C1 segment of cervical spinal cord (tissue), 14 donors: ENCODE results near the gene IGSF22.
"Not testable (repeated sequence)": the region's sequence is repeated elsewhere in the genome, so short reads cannot be mapped to it uniquely, and the experiment has no call there.

Experiments used
- DNase-seq, 14 donors: peaks; one replicate each; lab custom pipeline; 2025; lab: John Stamatoyannopoulos, UW

Gene IGSF22

GRCh38 chr11:18691467-18692140 is 34.4 kb downstream of the IGSF22 start:
- DNase-seq, result not testable (repeated sequence)

- no peak for DNase-seq
Measured at GRCh38 chr11:18684267-18684666, 41.7 kb downstream of the IGSF22 start.

GRCh38 chr11:18682466-18682865 is 43.5 kb downstream of the IGSF22 start:
- no peak for DNase-seq

GRCh38 chr11:18681949-18682348 is 44.0 kb downstream of the IGSF22 start:
- not testable (repeated sequence) for DNase-seq

- DNase-seq, result no peak
Measured at GRCh38 chr11:18677560-18677959, 48.4 kb downstream of the IGSF22 start.

GRCh38 chr11:18676803-18677202 is 49.2 kb downstream of the IGSF22 start:
- no peak for DNase-seq

- not testable (repeated sequence) for DNase-seq
Measured at GRCh38 chr11:18672209-18672608, 53.8 kb downstream of the IGSF22 start.

GRCh38 chr11:18671246-18671645 is 54.7 kb downstream of the IGSF22 start:
- no peak for DNase-seq

GRCh38 chr11:18669711-18670110 is 56.3 kb downstream of the IGSF22 start:
- no peak for DNase-seq

GRCh38 chr11:18669219-18669596 is 56.8 kb downstream of the IGSF22 start:
- no peak for DNase-seq

GRCh38 chr11:18668131-18668530 is 57.9 kb downstream of the IGSF22 start:
- DNase-seq, result no peak

GRCh38 chr11:18665353-18665872 is 60.6 kb downstream of the IGSF22 start:
- DNase-seq, result not testable (repeated sequence)

GRCh38 chr11:18657673-18658072 is 68.3 kb downstream of the IGSF22 start:
- no peak for DNase-seq
